NCI-H226 (cell line): ENCODE measurements around the gene TP53.
"Not testable (repeated sequence)": the region's sequence is repeated elsewhere in the genome, so short reads cannot be mapped to it uniquely, and the experiment has no call there.

Source experiments
- DNase-seq: peaks from one replicate; pipeline ENCODE4 v3.0.0-alpha.2; 2015

TP53 gene

DNA sequence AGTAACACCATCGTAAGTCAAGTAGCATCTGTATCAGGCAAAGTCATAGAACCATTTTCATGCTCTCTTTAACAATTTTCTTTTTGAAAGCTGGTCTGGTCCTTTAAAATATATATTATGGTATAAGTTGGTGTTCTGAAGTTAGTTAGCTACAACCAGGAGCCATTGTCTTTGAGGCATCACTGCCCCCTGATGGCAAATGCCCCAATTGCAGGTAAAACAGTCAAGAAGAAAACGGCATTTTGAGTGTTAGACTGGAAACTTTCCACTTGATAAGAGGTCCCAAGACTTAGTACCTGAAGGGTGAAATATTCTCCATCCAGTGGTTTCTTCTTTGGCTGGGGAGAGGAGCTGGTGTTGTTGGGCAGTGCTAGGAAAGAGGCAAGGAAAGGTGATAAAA is 14.1 kb downstream of the TP53 start:
- no peak for DNase-seq

DNA sequence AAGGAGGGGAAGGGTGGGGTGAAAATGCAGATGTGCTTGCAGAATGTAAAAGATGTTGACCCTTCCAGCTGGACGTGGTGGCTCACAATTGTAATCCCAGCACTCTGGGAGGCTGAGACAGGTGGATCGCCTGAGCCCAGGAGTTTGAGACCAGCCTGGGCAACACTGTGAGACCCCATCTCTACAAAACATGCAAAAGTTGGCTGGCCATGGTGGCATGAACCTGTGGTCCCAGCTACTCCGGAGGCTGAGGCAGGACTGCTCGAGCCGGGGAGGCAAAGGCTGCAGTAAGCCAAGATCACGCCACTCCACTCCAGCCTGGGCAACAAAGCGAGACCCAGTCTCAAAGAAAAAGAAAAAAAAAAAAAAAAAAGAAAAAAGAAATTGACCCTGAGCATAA is 18.8 kb downstream of the TP53 start:
- no peak for DNase-seq

- no peak for DNase-seq
Measured at GRCh38 chr17:7667656-7668406, 19.5 kb downstream of the TP53 start.

GRCh38 chr17:7656958-7657609 is 30.2 kb downstream of the TP53 start:
- DNase-seq: no peak

GRCh38 chr17:7655541-7655840 is 31.8 kb downstream of the TP53 start:
- no peak for DNase-seq

GRCh38 chr17:7654832-7655540 is 32.3 kb downstream of the TP53 start:
- no peak for DNase-seq

GRCh38 chr17:7652388-7653356 is 34.6 kb downstream of the TP53 start:
- no peak for DNase-seq

- DNase-seq: no peak
Measured at GRCh38 chr17:7651665-7652387, 35.5 kb downstream of the TP53 start.

GRCh38 chr17:7651097-7651664 is 36.1 kb downstream of the TP53 start:
- no peak for DNase-seq

GRCh38 chr17:7650509-7651096 is 36.7 kb downstream of the TP53 start, which contains the start of gene ATP1B2:
Gene ATP1B2, plus strand, starts transcription at chr17:7650926. Its CDS starts 593 bp downstream, at chr17:7651519.
- peak; percentile 32 for DNase-seq

DNA sequence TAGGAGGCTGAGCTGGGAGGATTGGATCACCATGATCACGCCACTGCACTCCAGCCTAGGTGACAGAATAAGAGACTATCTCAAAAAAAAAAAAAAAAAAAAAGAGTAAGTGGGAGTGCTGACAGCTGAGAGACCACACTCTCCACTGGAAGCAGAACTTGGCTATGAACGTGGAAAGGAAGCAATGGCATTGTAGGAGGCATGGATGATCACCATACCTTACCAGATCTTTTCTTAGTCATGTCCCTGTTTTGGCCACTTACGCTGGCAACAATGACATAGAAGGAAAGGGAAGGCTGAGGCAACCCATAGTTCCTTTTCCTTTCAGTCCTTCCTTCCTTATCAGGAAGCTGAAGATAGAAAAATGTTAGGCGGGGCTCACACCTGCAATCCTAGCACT is 40.3 kb downstream of the TP53 start:
- DNase-seq: no peak

- DNase-seq: no peak
Measured at GRCh38 chr17:7646457-7646856, 40.8 kb downstream of the TP53 start.

DNA sequence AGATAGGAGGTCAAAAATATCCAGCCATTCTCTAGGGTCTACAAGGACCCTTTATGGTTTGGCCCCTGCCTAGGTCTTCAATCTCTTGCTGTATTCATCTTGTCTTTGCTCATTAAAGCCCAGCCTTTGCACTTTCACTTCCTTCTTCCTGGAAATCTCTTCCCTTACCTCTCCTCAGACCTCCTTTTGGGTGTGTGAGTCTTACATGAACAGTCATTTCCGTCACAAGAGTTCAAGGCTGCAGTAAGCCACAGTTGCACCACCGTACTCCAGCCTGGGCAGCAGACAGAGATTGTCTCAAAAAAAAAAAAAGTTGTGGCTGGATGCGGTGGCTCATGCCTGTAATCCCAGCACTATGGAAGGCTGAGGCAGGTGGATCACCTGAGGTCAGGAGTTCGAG is 42.5 kb downstream of the TP53 start:
- DNase-seq: no peak

GRCh38 chr17:7641635-7642034 is 45.7 kb downstream of the TP53 start:
- DNase-seq: not testable (repeated sequence)

GRCh38 chr17:7640783-7641182 is 46.5 kb downstream of the TP53 start:
- DNase-seq: no peak

DNA sequence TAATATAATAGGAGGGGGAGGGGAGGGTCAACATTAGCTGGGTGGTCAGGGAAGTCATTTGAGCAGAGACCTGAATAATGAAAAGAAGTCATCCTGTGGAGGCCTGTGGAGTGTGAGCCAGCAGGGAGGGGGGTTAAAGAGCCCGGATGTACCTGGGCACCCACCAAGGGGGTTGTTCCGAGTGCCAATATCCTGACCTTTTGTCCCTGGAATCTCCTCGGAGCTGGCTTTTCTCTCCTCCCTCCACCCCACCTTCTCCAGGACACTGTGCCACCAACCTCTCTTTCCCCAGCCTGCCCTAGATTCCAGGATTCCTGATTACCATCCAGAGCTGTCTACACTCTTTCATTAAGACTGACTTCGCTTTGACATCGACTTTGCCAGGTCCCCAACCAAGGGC is 51.1 kb downstream of the TP53 start:
- DNase-seq: no peak

DNA sequence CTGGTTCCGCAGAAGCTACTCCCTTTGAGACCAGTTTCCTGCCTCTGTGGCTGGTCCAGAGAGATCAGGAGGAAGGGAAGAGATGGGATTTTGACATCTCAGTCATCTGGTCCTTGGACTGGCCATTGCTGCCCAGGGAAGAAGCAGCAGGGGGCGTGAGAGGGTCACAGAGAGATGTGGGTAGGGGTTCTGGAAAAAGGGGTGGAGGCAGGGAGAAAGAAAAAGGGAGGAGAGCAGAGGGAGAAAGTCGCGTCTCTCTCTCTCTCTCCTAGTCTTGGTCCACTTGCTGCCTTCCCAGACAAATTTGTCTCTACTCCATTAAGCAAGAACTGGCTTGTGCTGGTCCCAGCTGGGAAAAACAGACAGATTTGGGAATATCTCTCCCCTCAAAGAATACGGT is 52.9 kb downstream of the TP53 start:
- no peak for DNase-seq

DNA sequence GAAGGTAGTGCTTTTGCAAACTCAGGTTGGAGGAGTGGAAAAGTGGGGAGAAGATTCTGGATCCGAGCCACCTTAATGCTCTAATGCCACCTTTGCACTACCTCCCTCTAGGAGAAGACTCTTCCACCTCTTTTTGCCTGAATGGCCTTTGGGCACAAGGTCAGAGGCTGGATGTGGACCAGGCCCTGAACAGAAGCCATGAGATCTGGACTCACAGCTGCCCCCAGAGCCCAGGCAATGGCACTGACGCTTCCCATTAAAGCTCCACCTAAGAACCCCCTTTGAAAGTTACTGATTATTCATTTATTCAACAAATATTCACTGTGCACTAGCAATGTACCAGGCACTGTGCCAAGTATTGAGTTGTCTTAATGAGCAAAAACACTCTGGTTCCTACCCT is 54.2 kb downstream of the TP53 start:
- no peak for DNase-seq

DNA sequence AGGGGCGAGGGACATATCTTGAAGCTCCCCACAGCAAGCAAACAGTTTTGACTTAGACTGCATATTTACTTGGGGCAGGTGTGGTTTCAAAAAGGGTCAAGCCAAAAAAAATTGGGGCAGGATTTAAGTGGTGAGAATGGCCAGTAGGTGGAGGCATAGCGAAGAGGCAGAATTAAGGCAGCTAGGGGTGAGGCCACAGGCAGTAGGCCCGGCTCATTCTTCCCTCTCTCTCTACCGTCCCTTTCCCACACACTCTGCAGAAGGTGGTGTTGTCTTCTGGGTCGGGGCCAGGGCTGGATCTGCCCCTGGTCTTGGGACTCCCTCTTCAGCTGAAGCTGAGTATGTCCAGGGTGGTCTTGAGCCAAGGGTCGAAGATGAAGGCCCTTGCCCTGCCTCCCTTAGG is 54.8 kb downstream of the TP53 start:
- DNase-seq: peak; percentile 38

DNA sequence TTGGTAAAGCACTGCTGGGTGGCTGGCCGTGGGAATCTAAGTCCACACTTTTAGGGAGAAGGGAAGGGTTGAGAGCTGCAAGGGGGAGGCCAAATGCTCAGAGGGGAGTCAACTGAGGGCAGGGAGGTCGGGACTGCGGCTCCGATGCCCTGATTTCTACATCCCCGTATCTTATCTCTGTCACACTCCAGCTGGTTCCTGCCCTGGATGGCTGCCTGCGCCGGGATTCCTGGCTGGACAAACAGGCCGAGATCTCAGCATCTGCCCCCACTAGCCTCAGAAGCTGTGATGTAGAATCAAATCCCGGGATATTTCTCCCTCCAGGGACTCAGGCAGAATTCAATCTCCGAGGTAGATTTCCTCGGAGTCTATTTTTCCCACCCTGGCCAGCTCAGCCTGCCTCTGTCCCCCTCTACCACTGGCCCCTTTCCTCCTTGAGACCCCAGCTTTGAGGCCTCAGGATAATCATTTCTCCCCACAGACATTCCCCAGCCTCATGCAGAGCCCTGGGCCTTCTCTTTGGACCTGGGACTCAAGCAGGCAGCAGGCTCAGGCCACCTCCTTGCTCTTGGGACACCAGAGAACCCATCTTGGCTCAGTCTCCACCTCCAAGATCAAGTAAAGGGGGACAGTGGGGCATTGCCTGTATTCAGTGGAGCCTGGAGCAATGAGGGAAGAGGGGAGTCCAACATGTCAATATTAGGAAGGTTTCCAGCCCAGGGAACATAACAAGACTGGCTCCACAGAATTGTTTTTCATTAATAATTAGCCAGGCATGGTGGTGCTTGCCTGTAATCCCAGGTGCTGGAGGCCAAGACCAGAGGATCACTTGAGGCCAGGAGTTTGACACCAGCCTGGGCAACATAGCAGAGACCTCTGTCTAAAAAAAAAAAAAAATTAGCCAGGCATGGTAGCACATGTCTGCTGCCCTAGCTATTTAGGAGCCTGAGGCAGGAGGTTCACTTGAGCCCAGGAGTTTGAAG is 55.6 kb downstream of the TP53 start:
- no peak for DNase-seq
